PC-9 (cell line): Measurements from ENCODE around the gene IL3.

Experiments used
- CTCF ChIP-seq: fragments of 200-600 bp; sonication (generic); conservative IDR thresholded peaks from 2 replicates; pipeline ENCODE4 v1.6.1; 2017; ENCODE audit warnings: mixed run types, antibody characterized with exemption, mild to moderate bottlenecking, moderate library complexity
- EZH2 ChIP-seq: fragments of 200-600 bp; sonication (generic); IDR thresholded peaks from 2 replicates; pipeline ENCODE4 v1.8.0; 2017; ENCODE audit warnings: antibody characterized with exemption, low read depth

GRCh38 chr5:132081458-132081857 lies 21.0 kb downstream of the IL3 start:
- TF ChIP-seq CTCF (no peak), EZH2 (no peak)
